ENCODE data around the gene IMPACT. TPM values are rescaled to one million over a fixed set of nuclear protein-coding genes. Genes with fewer than 3 reads are reported as not detected.

The IMPACT gene
- total RNA-seq, 3 donors from 2014 or later: 9.5 to 9.7 (median 9.5) TPM

GRCh38 chr18:24475926-24476589, 49.6 kb downstream of the IMPACT start:
- Mint-ChIP-seq H3K4me3 (no peak overlapping the region), H3K27me3 (ENCODE audit: low read depth) (peaks cover 4% of the 10 kb centered on the region), H3K36me3 (ENCODE audit: insufficient read depth) (peaks cover 2% of the 10 kb centered on the region), H3K4me1 (ENCODE audit: low read depth) (peaks cover 6% of the 10 kb centered on the region), H3K9me3 (peaks cover 3% of the 10 kb centered on the region)
- peak; percentile 38 to 60 for ATAC-seq
- DNase-seq: no peak

DNA sequence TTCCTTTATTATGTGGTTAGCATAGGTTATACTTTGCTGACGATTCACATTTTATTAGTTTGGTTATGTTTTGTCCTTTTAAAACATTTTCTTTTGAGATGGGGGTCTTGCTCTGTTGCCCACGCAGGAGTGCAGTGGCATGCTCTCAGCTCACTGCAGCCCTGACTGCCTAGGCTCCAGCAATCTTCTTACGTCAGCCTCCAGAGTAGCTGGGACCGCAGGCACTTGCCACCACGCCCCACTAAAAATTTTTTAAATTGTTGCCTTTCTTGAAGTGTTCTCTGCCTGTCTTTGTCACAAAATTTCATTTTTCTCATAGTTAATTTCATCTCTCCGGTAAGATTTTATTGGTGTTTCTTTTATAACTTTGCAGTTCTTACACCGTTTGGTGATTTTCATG, 52.9 kb downstream of the IMPACT start:
- Mint-ChIP-seq H3K4me1 (ENCODE audit: low read depth) (peaks cover 4% of the 10 kb centered on the region), H3K27me3 (ENCODE audit: low read depth) (peaks cover 6% of the 10 kb centered on the region), H3K4me3 (no peak overlapping the region), H3K9me3 (peaks cover 3% of the 10 kb centered on the region), H3K36me3 (ENCODE audit: insufficient read depth) (peaks cover 2% of the 10 kb centered on the region)
- ATAC-seq (no peak), DNase-seq (no peak)

DNA sequence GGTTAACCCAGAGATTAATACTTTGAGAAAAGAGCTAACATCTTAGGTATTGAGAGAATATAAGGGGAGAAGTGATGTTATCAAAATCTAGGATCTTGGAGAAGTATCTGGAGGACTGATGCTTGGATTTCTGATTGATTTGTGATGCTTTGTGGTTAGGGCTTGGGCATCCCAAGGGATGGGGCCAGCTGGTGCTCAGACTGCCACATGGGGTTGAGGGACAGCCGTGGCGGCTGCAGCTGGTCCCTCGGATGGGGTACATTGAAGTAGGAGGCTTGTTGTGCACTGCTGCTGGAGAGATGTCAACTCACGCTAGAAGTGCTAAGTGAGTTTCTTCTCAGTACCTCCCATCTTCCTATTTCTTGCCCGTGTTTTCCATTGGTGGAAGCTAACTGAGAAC, 56.4 kb downstream of the IMPACT start:
- peaks cover 4% of the 10 kb centered on the region for H3K4me1 Mint-ChIP-seq (ENCODE audit: low read depth)
- no peak for DNase-seq
- peaks cover 11% of the 10 kb centered on the region for H3K27me3 Mint-ChIP-seq (ENCODE audit: low read depth)
- peaks cover 3% of the 10 kb centered on the region for H3K9me3 Mint-ChIP-seq
- no peak for ATAC-seq
- H3K4me3 Mint-ChIP-seq: no peak overlapping the region
- H3K36me3 Mint-ChIP-seq (ENCODE audit: insufficient read depth): peaks cover 2% of the 10 kb centered on the region

DNA sequence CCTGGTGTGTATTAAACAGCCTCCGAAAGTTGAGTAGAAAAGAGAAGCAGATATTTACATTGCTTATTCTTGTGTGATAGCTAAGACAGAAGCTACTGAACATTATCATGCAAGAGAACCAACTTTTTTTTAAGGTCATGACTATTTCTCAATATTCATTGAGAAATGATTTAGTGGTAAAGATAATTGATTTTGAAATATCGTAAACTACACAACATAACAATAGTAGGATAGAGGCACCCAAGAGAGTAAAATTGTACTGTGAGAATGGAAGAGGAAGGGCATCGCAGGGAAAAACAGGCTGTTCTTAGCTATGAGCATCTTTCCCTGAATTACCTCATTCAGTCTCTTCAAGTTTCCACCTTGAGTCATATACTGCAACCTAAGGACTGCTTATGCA, 59.2 kb downstream of the IMPACT start:
- DNase-seq (no peak), ATAC-seq (no peak)
- H3K36me3 Mint-ChIP-seq (ENCODE audit: insufficient read depth): no peaks in the 10 kb centered on the region
- peaks cover 9% of the 10 kb centered on the region for H3K4me1 Mint-ChIP-seq (ENCODE audit: low read depth)
- no peaks in the 10 kb centered on the region for H3K9me3 Mint-ChIP-seq
- H3K27me3 Mint-ChIP-seq (ENCODE audit: low read depth): peaks cover 12% of the 10 kb centered on the region
- no peak overlapping the region for H3K4me3 Mint-ChIP-seq

DNA sequence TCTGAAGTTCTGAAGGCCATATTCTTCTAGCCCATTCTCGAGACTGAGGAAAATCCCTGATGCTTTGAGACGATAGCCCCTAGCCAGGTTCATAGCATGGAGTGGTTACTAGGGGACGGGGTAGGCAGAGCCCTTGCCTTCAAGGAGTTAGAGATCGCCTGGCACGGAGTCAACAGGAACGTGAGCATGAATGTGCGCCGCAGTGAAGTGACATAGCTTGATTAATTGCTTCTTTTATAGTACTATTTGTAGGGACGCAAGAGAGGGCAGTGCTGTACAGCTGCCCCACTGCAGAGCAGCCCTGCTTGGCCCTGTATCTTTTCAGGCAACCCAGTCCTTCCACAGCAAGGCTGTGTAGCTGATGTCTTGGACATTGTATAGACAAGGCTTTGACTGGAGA, 60.2 kb downstream of the IMPACT start:
- no peak for ATAC-seq
- Mint-ChIP-seq H3K4me3 (no peak overlapping the region), H3K36me3 (ENCODE audit: insufficient read depth) (no peaks in the 10 kb centered on the region), H3K9me3 (no peaks in the 10 kb centered on the region), H3K4me1 (ENCODE audit: low read depth) (peaks cover 11% of the 10 kb centered on the region), H3K27me3 (ENCODE audit: low read depth) (peaks cover 13% of the 10 kb centered on the region)
- DNase-seq: no peak

- no peak for DNase-seq
- peak in 1 of 2 donors; percentile 32 for ATAC-seq
- H3K36me3 Mint-ChIP-seq (ENCODE audit: insufficient read depth): no peaks in the 10 kb centered on the region
- H3K9me3 Mint-ChIP-seq: no peaks in the 10 kb centered on the region
- peaks cover 14% of the 10 kb centered on the region for H3K27me3 Mint-ChIP-seq (ENCODE audit: low read depth)
- peaks cover 16% of the 10 kb centered on the region for H3K4me1 Mint-ChIP-seq (ENCODE audit: low read depth)
- no peak overlapping the region for H3K4me3 Mint-ChIP-seq
Measured at GRCh38 chr18:24488824-24489493, 62.5 kb downstream of the IMPACT start.

- Mint-ChIP-seq H3K9me3 (no peaks in the 10 kb centered on the region), H3K27me3 (ENCODE audit: low read depth) (peaks cover 15% of the 10 kb centered on the region), H3K4me1 (ENCODE audit: low read depth) (peaks cover 16% of the 10 kb centered on the region), H3K36me3 (ENCODE audit: insufficient read depth) (no peaks in the 10 kb centered on the region), H3K4me3 (no peak overlapping the region)
- ATAC-seq (no peak), DNase-seq (no peak)
Measured at GRCh38 chr18:24490539-24490938, 64.1 kb downstream of the IMPACT start.

GRCh38 chr18:24491927-24492834, 65.7 kb downstream of the IMPACT start:
- Mint-ChIP-seq H3K9me3 (no peaks in the 10 kb centered on the region), H3K36me3 (ENCODE audit: insufficient read depth) (no peaks in the 10 kb centered on the region), H3K27me3 (ENCODE audit: low read depth) (peaks cover 14% of the 10 kb centered on the region), H3K4me3 (peak overlapping the region; percentile 17), H3K4me1 (ENCODE audit: low read depth) (peaks cover 13% of the 10 kb centered on the region)
- no peak for DNase-seq
- peak; percentile 47 to 58 for ATAC-seq

DNA sequence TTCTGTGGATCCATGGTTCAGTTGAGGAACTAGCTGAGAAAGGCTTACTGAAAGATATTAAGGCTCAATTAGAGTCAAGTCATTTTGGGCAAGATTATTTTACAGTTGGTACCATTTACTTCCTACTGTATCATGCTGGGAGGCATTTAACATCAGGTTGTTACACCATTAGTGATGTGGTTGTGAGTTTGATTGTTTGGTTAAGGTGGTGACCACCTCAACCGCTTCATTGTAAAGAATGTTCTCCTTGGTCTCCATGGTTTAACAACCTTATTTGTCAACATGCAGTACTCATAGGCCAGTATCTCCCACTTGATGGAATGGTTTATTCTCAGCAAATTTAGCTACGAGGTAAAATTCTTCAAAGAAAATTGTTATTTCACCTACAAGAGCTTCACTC, 68.1 kb downstream of the IMPACT start:
- Mint-ChIP-seq H3K36me3 (ENCODE audit: insufficient read depth) (no peaks in the 10 kb centered on the region), H3K9me3 (no peaks in the 10 kb centered on the region), H3K27me3 (ENCODE audit: low read depth) (peaks cover 13% of the 10 kb centered on the region), H3K4me3 (no peak overlapping the region), H3K4me1 (ENCODE audit: low read depth) (peaks cover 7% of the 10 kb centered on the region)
- no peak for ATAC-seq
- no peak for DNase-seq

- DNase-seq (no peak), ATAC-seq (no peak)
- Mint-ChIP-seq H3K9me3 (no peaks in the 10 kb centered on the region), H3K4me1 (ENCODE audit: low read depth) (no peaks in the 10 kb centered on the region), H3K36me3 (ENCODE audit: insufficient read depth) (no peaks in the 10 kb centered on the region), H3K4me3 (no peak overlapping the region), H3K27me3 (ENCODE audit: low read depth) (peaks cover 7% of the 10 kb centered on the region)
Measured at GRCh38 chr18:24497031-24497754, 70.7 kb downstream of the IMPACT start.

DNA sequence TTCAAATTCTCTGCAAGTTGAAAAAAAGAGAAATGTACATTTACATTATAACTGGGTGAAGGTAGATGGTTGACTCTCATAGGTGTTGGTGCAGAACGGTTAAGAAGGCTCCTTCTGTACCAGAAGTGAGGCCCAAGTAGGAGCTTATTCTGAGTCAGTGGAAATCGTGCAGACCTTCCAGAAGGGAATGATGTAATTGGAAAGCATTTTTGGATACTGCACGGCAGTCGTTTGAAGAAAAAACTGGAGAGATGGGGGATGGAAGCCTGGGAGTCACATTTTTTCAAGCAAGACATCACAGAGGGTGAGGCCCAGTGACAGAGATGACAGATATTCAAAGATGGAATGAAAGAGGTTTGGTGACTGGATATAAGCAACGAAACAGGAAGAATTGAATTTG, 73.3 kb downstream of the IMPACT start:
- Mint-ChIP-seq H3K4me1 (ENCODE audit: low read depth) (no peaks in the 10 kb centered on the region), H3K36me3 (ENCODE audit: insufficient read depth) (no peaks in the 10 kb centered on the region), H3K4me3 (no peak overlapping the region), H3K27me3 (ENCODE audit: low read depth) (peaks cover 3% of the 10 kb centered on the region), H3K9me3 (no peaks in the 10 kb centered on the region)
- no peak for ATAC-seq
- no peak for DNase-seq

DNA sequence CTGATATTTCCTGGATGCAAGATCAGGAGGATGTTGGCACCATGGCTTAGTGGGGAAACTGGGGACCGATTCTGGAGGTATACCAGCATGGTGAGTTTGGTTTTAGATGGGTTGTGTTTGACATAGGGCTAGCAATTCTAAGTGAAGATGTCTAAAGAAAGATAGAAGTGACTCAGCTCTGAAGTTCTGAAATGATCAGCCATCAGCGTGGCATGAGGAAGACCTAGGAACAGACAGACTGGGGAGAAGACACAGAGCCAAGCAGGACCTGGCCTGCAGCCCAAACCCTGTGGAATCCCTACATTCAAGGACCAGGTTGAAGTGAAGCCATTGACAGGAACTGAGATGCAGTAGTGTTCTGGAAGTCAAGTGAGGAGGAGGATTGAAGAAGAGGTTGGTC, 73.7 kb downstream of the IMPACT start:
- no peak overlapping the region for H3K4me3 Mint-ChIP-seq
- no peak for DNase-seq
- no peaks in the 10 kb centered on the region for H3K36me3 Mint-ChIP-seq (ENCODE audit: insufficient read depth)
- H3K9me3 Mint-ChIP-seq: no peaks in the 10 kb centered on the region
- H3K4me1 Mint-ChIP-seq (ENCODE audit: low read depth): no peaks in the 10 kb centered on the region
- no peak for ATAC-seq
- peaks cover 3% of the 10 kb centered on the region for H3K27me3 Mint-ChIP-seq (ENCODE audit: low read depth)

- no peak for ATAC-seq
- no peak for DNase-seq
- Mint-ChIP-seq H3K27me3 (ENCODE audit: low read depth) (peaks cover 3% of the 10 kb centered on the region), H3K36me3 (ENCODE audit: insufficient read depth) (no peaks in the 10 kb centered on the region), H3K4me3 (no peak overlapping the region), H3K9me3 (no peaks in the 10 kb centered on the region), H3K4me1 (ENCODE audit: low read depth) (no peaks in the 10 kb centered on the region)
Measured at GRCh38 chr18:24500766-24501165, 74.3 kb downstream of the IMPACT start.

All from activated T-cell treated with anti-CD3 and anti-CD28 coated beads, Interleukin-2, amount 50 U/mL, for 4 hours (primary cell).